ENCODE data around the gene ZHX3.
"Not testable (repeated sequence)": the region's sequence is repeated elsewhere in the genome, so short reads cannot be mapped to it uniquely, and the experiment has no call there.

ZHX3 gene

GRCh38 chr20:41314386-41314785 is 3.1 kb downstream of the ZHX3 start:
- no peak for TF ChIP-seq CTCF (IDR thresholded peaks at IDR 0.05; ENCODE audit: low read depth, low read length)
- no peak for DNase-seq (ENCODE audit: extremely low read depth, low read depth)

GRCh38 chr20:41312009-41312408 is 5.5 kb downstream of the ZHX3 start:
- not testable (repeated sequence) for DNase-seq (ENCODE audit: extremely low read depth, low read depth)

- DNase-seq (ENCODE audit: extremely low read depth, low read depth): no peak
- no peak for TF ChIP-seq CTCF (IDR thresholded peaks at IDR 0.05; ENCODE audit: low read depth, low read length)
Measured at GRCh38 chr20:41309817-41310216, 7.7 kb downstream of the ZHX3 start.

- no peak for TF ChIP-seq CTCF (IDR thresholded peaks at IDR 0.05; ENCODE audit: low read depth, low read length)
- no peak for DNase-seq (ENCODE audit: extremely low read depth, low read depth)
Measured at GRCh38 chr20:41308726-41309413, 8.7 kb downstream of the ZHX3 start.

GRCh38 chr20:41308290-41308711 is 9.2 kb downstream of the ZHX3 start:
- DNase-seq (ENCODE audit: extremely low read depth, low read depth): no peak
- no peak for TF ChIP-seq CTCF (IDR thresholded peaks at IDR 0.05; ENCODE audit: low read depth, low read length)

- DNase-seq (ENCODE audit: extremely low read depth, low read depth): no peak
- TF ChIP-seq CTCF (IDR thresholded peaks at IDR 0.05; ENCODE audit: low read depth, low read length): no peak
Measured at GRCh38 chr20:41307021-41307420, 10.5 kb downstream of the ZHX3 start.

- no peak for DNase-seq (ENCODE audit: extremely low read depth, low read depth)
- TF ChIP-seq CTCF (IDR thresholded peaks at IDR 0.05; ENCODE audit: low read depth, low read length): no peak
Measured at GRCh38 chr20:41306061-41306727, 11.3 kb downstream of the ZHX3 start.

Measured in AG09319 (cell line).